Loucy (cell line): Measurements from ENCODE around the gene YIF1A.

Experiments
- H2AFZ ChIP-seq: fragments of 200-600 bp; sonication (generic); 2 replicates; pipeline ENCODE4 v1.6.0; 2016; ENCODE audit warnings: antibody characterized with exemption, mild to moderate bottlenecking, low read length, moderate library complexity
- H3F3A ChIP-seq: fragments of 200-600 bp; 2 replicates; pipeline ENCODE4 v1.6.0; 2016; ENCODE audit warnings: antibody characterized with exemption, low read depth, mild to moderate bottlenecking
- H3K27me3 ChIP-seq: fragments of 200-600 bp; sonication (generic); 2 replicates; pipeline ENCODE4 v1.6.1; 2014; ENCODE audit warnings: low read length, mild to moderate bottlenecking; ENCODE audit not compliant: insufficient read depth, poor library complexity, severe bottlenecking
- H3K36me3 ChIP-seq: fragments of 200-600 bp; sonication (generic); 2 replicates; pipeline ENCODE4 v1.6.1; 2016; ENCODE audit warnings: low read length; ENCODE audit not compliant: insufficient read depth
- H3K4me1 ChIP-seq: fragments of 200-600 bp; sonication (generic); 2 replicates; pipeline ENCODE4 v1.5.1; 2014; ENCODE audit warnings: low read length, mild to moderate bottlenecking; ENCODE audit not compliant: insufficient read depth, poor library complexity, severe bottlenecking
- H3K4me2 ChIP-seq: fragments of 200-600 bp; sonication (generic); 2 replicates; pipeline ENCODE4 v1.6.0; 2014; ENCODE audit warnings: antibody characterized with exemption, low read length, low read depth, mild to moderate bottlenecking; ENCODE audit not compliant: poor library complexity, severe bottlenecking
- H3K4me3 ChIP-seq: fragments of 200-600 bp; sonication (generic); 2 replicates; pipeline ENCODE4 v1.5.1; 2014; ENCODE audit warnings: low read length, mild to moderate bottlenecking, mixed read lengths; ENCODE audit not compliant: poor library complexity, severe bottlenecking
- H3K79me2 ChIP-seq: fragments of 200-600 bp; sonication (generic); 2 replicates; pipeline ENCODE4 v1.6.1; 2014; ENCODE audit warnings: low read length; ENCODE audit not compliant: insufficient read depth
- H3K9ac ChIP-seq: fragments of 200-600 bp; sonication (generic); 2 replicates; pipeline ENCODE4 v1.6.0; 2014; ENCODE audit warnings: mild to moderate bottlenecking, low read depth, low read length, moderate library complexity; ENCODE audit not compliant: poor library complexity, severe bottlenecking
- H3K9me2 ChIP-seq: fragments of 200-600 bp; sonication (generic); replicated peaks from 2 replicates; pipeline ENCODE4 v1.6.1; 2016; ENCODE audit warnings: low read depth, low read length, mixed read lengths
- H3K9me3 ChIP-seq: fragments of 200-600 bp; sonication (generic); 2 replicates; pipeline ENCODE4 v1.6.1; 2014; ENCODE audit warnings: mild to moderate bottlenecking, antibody characterized with exemption, low read length, low read depth; ENCODE audit not compliant: insufficient read depth
- H4K20me1 ChIP-seq: fragments of 200-600 bp; sonication (generic); 2 replicates; pipeline ENCODE4 v1.6.0; 2014; ENCODE audit warnings: antibody characterized with exemption, low read length, mild to moderate bottlenecking; ENCODE audit not compliant: insufficient read depth, poor library complexity, severe bottlenecking
- EZH2phosphoT487 ChIP-seq: fragments of 200-600 bp; IDR thresholded peaks from 2 replicates; pipeline ENCODE4 v1.6.1; 2018; ENCODE audit warnings: antibody characterized with exemption, mild to moderate bottlenecking, moderate library complexity, borderline replicate concordance
- TF ChIP-seq, protein P1 (sequence below): fragments of 200-600 bp; sonication (generic); conservative IDR thresholded peaks from 2 replicates; pipeline ENCODE4 v1.5.1; 2014; ENCODE audit warnings: mild to moderate bottlenecking, antibody characterized with exemption, low read length

The YIF1A gene

DNA sequence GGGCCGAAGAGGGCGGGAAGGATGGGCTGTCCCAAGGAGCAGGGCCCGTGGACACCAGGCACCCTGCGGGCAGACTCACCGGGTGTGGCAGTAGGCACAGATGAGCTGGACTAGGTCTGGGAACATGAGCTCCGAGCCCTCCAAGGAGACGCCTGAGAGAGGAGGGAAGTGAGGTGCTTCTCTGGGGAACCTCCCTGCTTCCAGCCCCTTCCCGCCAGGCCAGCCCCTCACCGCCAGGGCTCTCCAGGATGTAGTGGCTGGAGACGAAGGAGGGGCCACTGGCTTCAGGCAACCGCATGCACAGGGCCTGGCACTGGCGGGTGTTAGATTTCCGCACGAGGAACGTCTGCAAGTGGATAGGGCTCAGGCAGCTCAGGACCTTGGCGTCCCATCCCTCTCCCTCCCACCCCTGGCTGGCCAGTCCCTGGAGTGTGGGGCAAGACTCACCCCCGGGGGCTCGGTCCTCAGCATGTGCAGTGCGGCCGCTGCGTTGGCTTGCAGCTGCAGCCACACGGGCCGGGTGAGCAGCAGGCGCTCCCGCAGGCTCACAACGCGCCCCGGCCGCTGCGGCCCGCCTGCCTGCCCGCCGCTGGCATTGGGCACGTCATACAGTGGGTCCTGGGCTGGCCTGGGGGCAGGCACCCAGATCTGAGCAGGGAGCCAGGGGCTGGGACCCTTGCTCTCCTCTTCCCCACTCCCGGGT lies 46.7 kb upstream of the YIF1A start:
- Histone ChIP-seq H3K4me2 (no peak overlapping the region), H3K27me3 (no peaks in the 10 kb centered on the region), H3K79me2 (no peaks in the 10 kb centered on the region), H2AFZ (no peak overlapping the region), H3K9me2 (no peaks in the 10 kb centered on the region), H3K9me3 (no peaks in the 10 kb centered on the region), H3F3A (no peaks in the 10 kb centered on the region), H4K20me1 (no peaks in the 10 kb centered on the region), H3K4me3 (no peak overlapping the region), H3K36me3 (peaks cover 15% of the 10 kb centered on the region; the same call in 1 of the 2 replicates), H3K4me1 (peaks cover 8% of the 10 kb centered on the region), H3K9ac (no peak overlapping the region)
- no peak for TF ChIP-seq EZH2phosphoT487
- TF ChIP-seq, protein P1, sequence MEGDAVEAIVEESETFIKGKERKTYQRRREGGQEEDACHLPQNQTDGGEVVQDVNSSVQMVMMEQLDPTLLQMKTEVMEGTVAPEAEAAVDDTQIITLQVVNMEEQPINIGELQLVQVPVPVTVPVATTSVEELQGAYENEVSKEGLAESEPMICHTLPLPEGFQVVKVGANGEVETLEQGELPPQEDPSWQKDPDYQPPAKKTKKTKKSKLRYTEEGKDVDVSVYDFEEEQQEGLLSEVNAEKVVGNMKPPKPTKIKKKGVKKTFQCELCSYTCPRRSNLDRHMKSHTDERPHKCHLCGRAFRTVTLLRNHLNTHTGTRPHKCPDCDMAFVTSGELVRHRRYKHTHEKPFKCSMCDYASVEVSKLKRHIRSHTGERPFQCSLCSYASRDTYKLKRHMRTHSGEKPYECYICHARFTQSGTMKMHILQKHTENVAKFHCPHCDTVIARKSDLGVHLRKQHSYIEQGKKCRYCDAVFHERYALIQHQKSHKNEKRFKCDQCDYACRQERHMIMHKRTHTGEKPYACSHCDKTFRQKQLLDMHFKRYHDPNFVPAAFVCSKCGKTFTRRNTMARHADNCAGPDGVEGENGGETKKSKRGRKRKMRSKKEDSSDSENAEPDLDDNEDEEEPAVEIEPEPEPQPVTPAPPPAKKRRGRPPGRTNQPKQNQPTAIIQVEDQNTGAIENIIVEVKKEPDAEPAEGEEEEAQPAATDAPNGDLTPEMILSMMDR, result no peak

DNA sequence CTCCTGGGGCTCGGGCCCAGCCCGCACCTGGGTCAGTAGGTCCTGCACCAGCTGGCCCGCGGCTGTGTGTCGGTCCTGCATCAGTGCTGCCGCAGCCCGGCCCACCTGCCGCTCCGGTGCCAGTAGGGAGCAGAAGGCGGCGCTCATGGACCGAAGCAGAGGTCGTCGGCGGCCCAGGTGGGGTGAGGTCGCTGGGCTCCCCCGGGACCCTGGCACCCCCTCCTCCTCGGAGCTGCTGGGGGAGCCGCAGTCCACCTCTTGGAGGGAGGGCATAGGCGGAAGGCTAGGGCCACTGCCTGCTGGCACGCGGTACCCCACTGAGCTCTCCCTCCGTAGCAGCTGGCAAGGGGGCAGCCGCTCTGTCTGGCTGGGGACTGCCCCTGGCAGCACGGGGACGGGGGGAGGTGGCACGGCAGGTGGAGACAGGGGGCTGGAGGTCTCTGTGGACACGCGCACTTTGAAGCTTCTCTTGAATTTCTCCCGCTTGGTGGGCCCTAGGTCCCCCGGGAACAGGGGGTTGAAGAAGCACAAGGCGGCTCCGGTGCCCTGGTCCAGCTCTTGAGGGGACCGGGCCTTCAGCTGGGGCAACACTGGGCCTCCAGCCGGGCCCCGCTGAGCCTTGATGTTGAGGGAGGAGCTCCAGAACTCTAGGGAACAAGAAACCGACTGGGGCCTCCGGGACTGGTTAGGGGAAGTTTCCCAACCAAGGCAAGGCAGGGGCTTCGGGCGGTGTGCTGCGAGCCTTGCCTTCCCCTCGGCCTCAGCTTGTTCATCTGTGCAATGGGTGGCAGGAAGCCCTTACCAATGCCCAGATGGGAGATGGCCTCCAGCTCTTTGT lies 45.9 kb upstream of the YIF1A start:
- H3K9ac ChIP-seq, result no peak overlapping the region
- H3F3A ChIP-seq, result no peaks in the 10 kb centered on the region
- H3K9me2 ChIP-seq, result no peaks in the 10 kb centered on the region
- no peaks in the 10 kb centered on the region for H3K79me2 ChIP-seq
- no peaks in the 10 kb centered on the region for H4K20me1 ChIP-seq
- H3K36me3 ChIP-seq, result peaks cover 10% of the 10 kb centered on the region; the same call in 1 of the 2 replicates
- TF ChIP-seq EZH2phosphoT487, result no peak
- TF ChIP-seq, protein P1, result no peak
- H3K9me3 ChIP-seq, result no peaks in the 10 kb centered on the region
- H3K27me3 ChIP-seq, result no peaks in the 10 kb centered on the region
- no peak overlapping the region for H3K4me2 ChIP-seq
- H3K4me3 ChIP-seq, result no peak overlapping the region
- H3K4me1 ChIP-seq, result peaks cover 8% of the 10 kb centered on the region
- no peak overlapping the region for H2AFZ ChIP-seq

DNA sequence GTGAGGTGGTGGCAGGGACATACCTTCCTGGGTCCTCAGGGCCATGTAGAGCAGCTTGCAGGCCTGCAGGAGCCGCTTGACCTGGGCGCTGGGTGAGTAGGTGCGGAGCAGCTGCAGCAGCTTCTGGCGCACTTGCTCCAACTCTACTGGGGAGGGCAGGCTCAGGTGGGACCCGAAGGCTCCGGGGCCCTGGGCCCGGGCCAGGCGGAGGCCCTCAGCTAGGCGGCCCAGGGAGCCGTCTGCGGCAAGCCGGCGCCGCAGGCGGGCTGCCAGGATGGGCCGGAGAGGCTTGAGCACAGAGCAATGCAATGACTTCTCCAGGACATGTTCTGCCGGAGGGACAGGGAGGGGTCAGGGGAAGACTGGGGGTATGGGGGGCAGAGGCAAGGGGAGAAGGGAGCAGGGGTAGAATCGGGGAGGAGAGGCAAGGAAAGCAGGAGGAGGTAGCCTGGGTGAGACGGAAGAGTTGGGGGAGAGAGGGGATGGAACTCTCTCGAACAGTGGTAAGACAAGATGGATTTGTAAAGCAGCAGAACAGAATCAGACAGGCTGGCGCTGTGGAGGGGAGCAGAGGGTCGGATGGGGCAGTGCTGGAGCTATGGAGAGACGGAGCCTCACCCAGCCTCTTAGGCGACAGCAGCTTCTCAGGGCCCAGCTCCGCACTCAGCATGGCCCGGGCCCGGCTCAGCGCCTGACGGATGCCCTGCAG lies 45.1 kb upstream of the YIF1A start:
- H3K4me1 ChIP-seq, result peaks cover 8% of the 10 kb centered on the region

More for the DNA sequence above, 45.1 kb upstream of the YIF1A start:
- H2AFZ ChIP-seq, result no peak overlapping the region
- no peaks in the 10 kb centered on the region for H3F3A ChIP-seq
- no peaks in the 10 kb centered on the region for H3K9me2 ChIP-seq
- peaks cover 10% of the 10 kb centered on the region; the same call in 1 of the 2 replicates for H3K36me3 ChIP-seq
- no peaks in the 10 kb centered on the region for H4K20me1 ChIP-seq
- no peaks in the 10 kb centered on the region for H3K79me2 ChIP-seq
- no peaks in the 10 kb centered on the region for H3K9me3 ChIP-seq
- TF ChIP-seq EZH2phosphoT487, result no peak
- TF ChIP-seq, protein P1, result no peak
- no peak overlapping the region for H3K9ac ChIP-seq
- no peak overlapping the region for H3K4me2 ChIP-seq
- no peaks in the 10 kb centered on the region for H3K27me3 ChIP-seq
- H3K4me3 ChIP-seq, result no peak overlapping the region
